Activated CD4-positive, CD25-positive, alpha-beta regulatory T cell treated with anti-CD3 and anti-CD28 coated beads, Interleukin-2, amount 50 U/mL, for 16 hours (primary cell): ENCODE data around the gene ARHGDIB.

Source experiments
- DNase-seq: peaks from one replicate; pipeline ENCODE4 v3.0.0-alpha.2; 2020; ENCODE audit warnings: low read depth, low spot score

The ARHGDIB gene

GRCh38 chr12:14896521-14897169 is 64.8 kb downstream of the ARHGDIB start:
- DNase-seq, result no peak

- DNase-seq, result no peak
These were observed 67.7 kb downstream of the ARHGDIB start for GRCh38 chr12:14893506-14894250.

- no peak for DNase-seq
These were observed 68.5 kb downstream of the ARHGDIB start for GRCh38 chr12:14892726-14893505.
